HL-60 (cell line): ENCODE data around the gene SIN3A. TPM values are rescaled to one million over a fixed set of nuclear protein-coding genes. Genes with fewer than 3 reads are reported as not detected.

Experiments
- DNase-seq, 2 experiments: peaks; one replicate each; pipeline ENCODE4 v3.0.0-alpha.2; 2010 to 2020; ENCODE audit warnings: low read depth in 1 of 2, low spot score in 1 of 2
- H3K27ac ChIP-seq: fragments of 250-450 bp; sonication (Bioruptor Pico); replicated peaks from 2 replicates; pipeline ENCODE4 v1.5.1; 2020; ENCODE audit warnings: mild to moderate bottlenecking, moderate library complexity
- H3K27me3 ChIP-seq: fragments of 250-450 bp; sonication (Bioruptor Pico); 2 replicates; pipeline ENCODE4 v1.5.1; 2021; ENCODE audit warnings: mild to moderate bottlenecking, moderate library complexity; ENCODE audit not compliant: insufficient read depth, poor library complexity, severe bottlenecking
- H3K4me3 ChIP-seq: replicated peaks from 2 replicates; pipeline ENCODE4 v1.5.1; 2011; ENCODE audit warnings: mild to moderate bottlenecking, control low read depth, low read length; ENCODE audit not compliant: insufficient read depth
- POLR2AphosphoS5 ChIP-seq: IDR thresholded peaks from 2 replicates; pipeline ENCODE4 v1.6.1; 2012; ENCODE audit warnings: low read depth
- microRNA-seq: library from miRNA; unstranded; fragments of <30 nt; microRNA quantifications from one replicate; pipeline ENCODE4, GENCODE V29; 2018

SIN3A gene

GRCh38 chr15:75321711-75322110 lies 129.8 kb downstream of the SIN3A start:
- no peak overlapping the region for H3K27ac ChIP-seq
- no peak for TF ChIP-seq POLR2AphosphoS5
- no peak for DNase-seq
- H3K4me3 ChIP-seq, result no peak overlapping the region
- no peaks in the 10 kb centered on the region for H3K27me3 ChIP-seq

Small RNA genes lying within 50 kb of the gene (microRNA-seq; reads per million reads assigned to microRNA genes)
- gene MIR631, result not detected
